ENCODE data around the gene SH3PXD2B. TPM values are rescaled to one million over a fixed set of nuclear protein-coding genes. Genes with fewer than 3 reads are reported as not detected.

SH3PXD2B gene
- total and polyA plus RNA-seq, 2 of the 13 experiments (the other 11 are each of a cell fraction or from before 2014, with no cell fraction given) = 3.4 to 4.6 TPM

GRCh38 chr5:172362755-172363154, 91.6 kb downstream of the SH3PXD2B start (continued):
- no peak for TF ChIP-seq ZHX2 (IDR thresholded peaks at IDR 0.05; ENCODE audit: low read depth)
- no peak for TF ChIP-seq ZHX2 (CRISPR knock-in tag; IDR thresholded peaks at IDR 0.05; ENCODE audit: borderline replicate concordance)
- TF ChIP-seq MZF1 (CRISPR knock-in tag; IDR thresholded peaks at IDR 0.05; ENCODE audit: borderline replicate concordance) = no peak
- TF ChIP-seq FLYWCH1 (CRISPR knock-in tag; IDR thresholded peaks at IDR 0.05) = no peak

- peaks cover 4 to 14% of the 10 kb centered on the region in 2 experiments; a peak in 3 of 5 replicates for H3K36me3 ChIP-seq (replicated peaks in 1 of 2; ENCODE audit: control insufficient read depth in 1 of 2, insufficient read depth in 2 of 2, low read length in 2 of 2)
- no peak overlapping the region for H3K27ac ChIP-seq (ENCODE audit: extremely low read length, insufficient read depth, low read length)
- H3K4me1 ChIP-seq (ENCODE audit: insufficient read depth, low read length) = no peaks in the 10 kb centered on the region
- FAIRE-seq = no peak
- H3K9me3 ChIP-seq (ENCODE audit: low read length) = no peaks in the 10 kb centered on the region
- no TSS peak for BruUV-seq (replicated peaks)
- H4K20me1 ChIP-seq (ENCODE audit: insufficient read depth, low read length) = no peaks in the 10 kb centered on the region
- no peak overlapping the region for H3K4me2 ChIP-seq (ENCODE audit: low read depth, low read length)
- 90% methylated on average over 8 of the region's 9 CpGs for WGBS (ENCODE audit: low lambda C conversion rate)
- TF ChIP-seq EED (CRISPR knock-in tag; IDR thresholded peaks at IDR 0.05) (no peak), ZBTB1 (CRISPR knock-in tag; IDR thresholded peaks at IDR 0.05; ENCODE audit: borderline replicate concordance) (no peak), TRAFD1 (CRISPR knock-in tag; IDR thresholded peaks at IDR 0.05; ENCODE audit: borderline replicate concordance) (no peak), ATM (IDR thresholded peaks at IDR 0.05; ENCODE audit: borderline replicate concordance) (no peak), FOSL2 (CRISPR knock-in tag; IDR thresholded peaks at IDR 0.05) (peak; percentile 19; the same call in 1 of the 2 replicates), NR2C2 (CRISPR knock-in tag; IDR thresholded peaks at IDR 0.05; ENCODE audit: borderline replicate concordance) (no peak)
- TF ChIP-seq, protein P1, sequence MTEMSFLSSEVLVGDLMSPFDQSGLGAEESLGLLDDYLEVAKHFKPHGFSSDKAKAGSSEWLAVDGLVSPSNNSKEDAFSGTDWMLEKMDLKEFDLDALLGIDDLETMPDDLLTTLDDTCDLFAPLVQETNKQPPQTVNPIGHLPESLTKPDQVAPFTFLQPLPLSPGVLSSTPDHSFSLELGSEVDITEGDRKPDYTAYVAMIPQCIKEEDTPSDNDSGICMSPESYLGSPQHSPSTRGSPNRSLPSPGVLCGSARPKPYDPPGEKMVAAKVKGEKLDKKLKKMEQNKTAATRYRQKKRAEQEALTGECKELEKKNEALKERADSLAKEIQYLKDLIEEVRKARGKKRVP (CRISPR knock-in tag; IDR thresholded peaks at IDR 0.05) = peak in 1 of 2 experiments; percentile 82; a peak in 2 of 4 replicates
- CTCF ChIA-PET (ENCODE audit: low intra/inter-chr PET ratio, low total read pairs) = no interaction called here
- H3K27me3 ChIP-seq (ENCODE audit: control insufficient read depth in 1 of 2, insufficient read depth in 2 of 2, low read length in 2 of 2) = no peaks in the 10 kb centered on the region
- no peak overlapping the region for H2AFZ ChIP-seq (ENCODE audit: low read length)
- POLR2A ChIA-PET = no interaction called here
- no peak for ATAC-seq
- H3K9ac ChIP-seq (ENCODE audit: insufficient read depth, low read depth, low read length) = no peak overlapping the region
- DNase-seq (ENCODE audit: low spot score) = no peak
- H3K4me3 ChIP-seq (replicated peaks in 1 of 3; ENCODE audit: insufficient read depth in 1 of 3, low read depth in 2 of 3, low read length in 3 of 3) = no peak overlapping the region
- intact Hi-C loops (cut with micrococcal nuclease; ENCODE audit: unreplicated experiment) = no loop called here
- no peaks in the 10 kb centered on the region for H3K79me2 ChIP-seq (ENCODE audit: insufficient read depth, low read length)
- in situ Hi-C loops (cut with HindIII; ENCODE audit: extremely low pct_ligation_motif_present, low pct_unique_long_range_greater_than_20kb) = no loop called here
Observed at GRCh38 chr5:172361566-172362238, 92.6 kb downstream of the SH3PXD2B start.
